Adrenal gland (tissue), 12 donors: Measurements from ENCODE around the gene PRRT1B. TPM values are rescaled to one million over a fixed set of nuclear protein-coding genes. Genes with fewer than 3 reads are reported as not detected.

Source experiments
- DNase-seq, 7 donors: peaks; one replicate each; pipeline ENCODE4 v3.0.0-alpha.2; 2019 to 2020
- H3K27ac ChIP-seq, 5 donors: fragments of 200-600 bp; sonication (generic) in 4 of 5; 1 replicate in 3 of 5; 2 replicates in 2 of 5; pipeline versions ENCODE4 v1.5.1 to v1.8.0; 2016 to 2020; ENCODE audit warnings: mild to moderate bottlenecking in 1 of 5
- H3K27me3 ChIP-seq: fragments of 200-600 bp; 2 replicates; pipeline ENCODE4 v1.8.0; 2021
- H3K36me3 ChIP-seq, 2 donors: fragments of 200-600 bp; replicated peaks in 1 of 2; 1 replicate in 1 of 2; 2 replicates in 1 of 2; pipeline versions ENCODE4 v1.5.1 to v1.8.0; 2018 to 2022
- H3K4me1 ChIP-seq, 2 donors: fragments of 200-600 bp; replicated peaks in 1 of 2; 1 replicate in 1 of 2; 2 replicates in 1 of 2; pipeline versions ENCODE4 v1.5.1 to v1.8.0; 2018 to 2021
- H3K4me3 ChIP-seq, 4 donors: fragments of 200-600 bp; sonication (generic) in 3 of 4; one replicate each; pipeline ENCODE4 v1.5.1; 2016 to 2018
- H3K9me3 ChIP-seq, 3 donors: fragments of 200-600 bp; sonication (generic) in 1 of 3; replicated peaks in 1 of 3; 1 replicate in 2 of 3; 2 replicates in 1 of 3; pipeline versions ENCODE4 v1.5.1 to v1.8.0; 2016 to 2021
- CTCF ChIP-seq, 6 experiments: fragments of 450-650 bp in 4 of 6; fragments of 200-600 bp in 2 of 6; sonication (generic) in 1 of 6; IDR thresholded peaks; 1 replicate in 5 of 6; 2 replicates in 1 of 6; pipeline versions ENCODE4 v1.5.1 to v1.8.0; 2016 to 2021; ENCODE audit warnings: antibody characterized with exemption in 6 of 6, mild to moderate bottlenecking in 2 of 6, moderate library complexity in 1 of 6
- POLR2A ChIP-seq, 2 donors: fragments of 450-650 bp; IDR thresholded peaks; one replicate each; pipeline ENCODE4 v1.6.1; 2017; ENCODE audit warnings: antibody characterized with exemption in 2 of 2, mild to moderate bottlenecking in 2 of 2, moderate library complexity in 1 of 2
- WGBS, 4 donors: extraction: QIAGEN DNeasy Blood & Tissue Kit in 2 of 4; methylation state at CpG; one replicate each; pipeline versions ENCODE4 v1.1.5 to v1.1.7; 2013 to 2017; 5-methylcytosine and 5-hydroxymethylcytosine counted together
- intact Hi-C, 2 donors: fragments of 100-400 bp; cut with DNase I; formaldehyde crosslinking; loops; one replicate each; pipeline versions ENCODE4 v1.14.1 to v1.15.0; 2022 to 2023
- polyA plus RNA-seq, 3 donors: library from polyadenylated mRNA; stranded (reverse); fragments of 200-250 nt in 2 of 3; fragments of 350-450 nt in 1 of 3; fragmentation: Illumina TruSeq in 1 of 3; extraction: RNeasy Lipid Tissue Mini Kit (QIAGEN cat#74804) in 1 of 3; gene quantifications; one replicate each; pipeline ENCODE4 v1.2.3, GENCODE V29; 2013 to 2014
- total RNA-seq, 9 donors: library from RNA; depleted of rRNA in 4 of 9; stranded (reverse); fragments of >200 nt in 4 of 9; fragments of 120-200 nt in 1 of 9; fragmentation: NEBNext Ultra II Directional in 1 of 9; extraction: Animal tissue kit (Norgen Biotek cat#: 25700) in 1 of 9; gene quantifications; one replicate each; pipeline versions ENCODE4 v1.1.0 to v1.2.4, GENCODE V29; 2013 to 2023
- donor health status: healthy with polysubstance abuse.
- donor health status: Bipolar disorder and iron deficiency.
- donor health status: DM: yes; HTN: yes; CAD: no.
- donor health status: DM: no; HTN: no; CAD: no.
- donor health status: DM: no; HTN: no; CAD: no.
- donor health status: DM: yes; HTN: yes; CAD: no.

PRRT1B gene
- total and polyA plus RNA-seq, 12 donors, result not detected

- H3K36me3 ChIP-seq, result peaks cover 0 to 10% of the 10 kb centered on the region in 2 donors
- intact Hi-C loops, result no loop called here
- no peak overlapping the region for H3K4me3 ChIP-seq
- H3K4me1 ChIP-seq, result peaks cover 14 to 25% of the 10 kb centered on the region in 2 donors
- no peaks in the 10 kb centered on the region for H3K27me3 ChIP-seq
- no peaks in the 10 kb centered on the region for H3K9me3 ChIP-seq
- WGBS, 4 donors, result 10 to 33% (median 28%) methylated on average over 7 to 12 of the region's 12 CpGs
- TF ChIP-seq CTCF (IDR thresholded peaks at IDR 0.05) (peak in 2 of 6 experiments; percentile 1 to 7), POLR2A (IDR thresholded peaks at IDR 0.05) (peak in 1 of 2 donors; percentile 57)
- DNase-seq, result peak; percentile 71 to 96 (median 88)
- H3K27ac ChIP-seq, result peak overlapping the region in 4 of 5 donors; percentile 76 to 91 (median 84)
These were observed 63.2 kb downstream of the PRRT1B start for GRCh38 chr9:131608493-131609037.

Other genes with a start within 250 kb of the PRRT1B start
- gene PRRC2B, start 151.4 kb upstream of the PRRT1B start, total RNA-seq, result 100 to 1,000 TPM in 8 of 9 donors, 10 to 100 TPM in 1; 42.3 to 255 (median 152) TPM
- 100 to 1,000 TPM in 1 of 3 donors, 10 to 100 TPM in 2; 56.9 to 141 (median 98.1) TPM for gene PRRC2B, start 151.4 kb upstream of the PRRT1B start, polyA plus RNA-seq
- gene POMT1, start 42.6 kb upstream of the PRRT1B start, total RNA-seq, result 10 to 100 TPM; 21.3 to 47.5 (median 32.5) TPM
- 10 to 100 TPM; 10.1 to 60.9 (median 59.5) TPM for gene POMT1, start 42.6 kb upstream of the PRRT1B start, polyA plus RNA-seq
- 10 to 100 TPM; 27.4 to 97.0 (median 34.0) TPM for gene UCK1, start 14.3 kb upstream of the PRRT1B start, total RNA-seq
- 10 to 100 TPM; 17.9 to 63.9 (median 55.2) TPM for gene UCK1, start 14.3 kb upstream of the PRRT1B start, polyA plus RNA-seq
- gene RAPGEF1, start 194.6 kb downstream of the PRRT1B start, total RNA-seq, result 100 to 1,000 TPM in 1 of 9 donors, 10 to 100 TPM in 8; 30.7 to 136 (median 57.9) TPM
- gene RAPGEF1, start 194.6 kb downstream of the PRRT1B start, polyA plus RNA-seq, result 10 to 100 TPM; 14.5 to 48.7 (median 26.9) TPM